GM20000 (cell line): ENCODE results near the gene HS3ST4.

Source experiments
- DNase-seq: peaks from one replicate; pipeline ENCODE4 v3.0.0; 2012; ENCODE audit warnings: low spot score
- TF ChIP-seq, protein P1 (sequence below): IDR thresholded peaks from 2 replicates; pipeline ENCODE4 v1.5.1; 2012; ENCODE audit warnings: mild to moderate bottlenecking, control low read depth; ENCODE audit errors: extremely low read depth, missing control alignments

The HS3ST4 gene

DNA sequence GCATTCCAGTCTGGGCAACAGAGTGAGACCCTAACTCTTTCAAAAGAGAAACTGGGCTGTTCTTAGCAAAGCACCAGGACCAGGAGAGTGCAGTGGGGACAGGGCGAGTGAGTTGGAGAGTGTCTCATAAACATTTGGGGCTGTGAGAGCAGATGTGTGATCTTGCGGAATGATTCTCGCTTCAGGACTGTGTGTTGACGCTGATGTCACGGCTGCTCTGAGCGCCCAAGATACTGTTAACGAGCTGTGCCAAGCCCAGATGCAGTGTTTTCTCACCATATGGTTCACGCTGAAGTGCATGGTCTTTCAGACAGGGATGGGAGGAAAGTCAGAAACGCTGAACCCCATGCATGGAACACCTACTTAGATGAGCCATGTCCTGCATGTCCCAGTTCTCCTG lies 438.2 kb downstream of the HS3ST4 start:
- TF ChIP-seq, protein P1, sequence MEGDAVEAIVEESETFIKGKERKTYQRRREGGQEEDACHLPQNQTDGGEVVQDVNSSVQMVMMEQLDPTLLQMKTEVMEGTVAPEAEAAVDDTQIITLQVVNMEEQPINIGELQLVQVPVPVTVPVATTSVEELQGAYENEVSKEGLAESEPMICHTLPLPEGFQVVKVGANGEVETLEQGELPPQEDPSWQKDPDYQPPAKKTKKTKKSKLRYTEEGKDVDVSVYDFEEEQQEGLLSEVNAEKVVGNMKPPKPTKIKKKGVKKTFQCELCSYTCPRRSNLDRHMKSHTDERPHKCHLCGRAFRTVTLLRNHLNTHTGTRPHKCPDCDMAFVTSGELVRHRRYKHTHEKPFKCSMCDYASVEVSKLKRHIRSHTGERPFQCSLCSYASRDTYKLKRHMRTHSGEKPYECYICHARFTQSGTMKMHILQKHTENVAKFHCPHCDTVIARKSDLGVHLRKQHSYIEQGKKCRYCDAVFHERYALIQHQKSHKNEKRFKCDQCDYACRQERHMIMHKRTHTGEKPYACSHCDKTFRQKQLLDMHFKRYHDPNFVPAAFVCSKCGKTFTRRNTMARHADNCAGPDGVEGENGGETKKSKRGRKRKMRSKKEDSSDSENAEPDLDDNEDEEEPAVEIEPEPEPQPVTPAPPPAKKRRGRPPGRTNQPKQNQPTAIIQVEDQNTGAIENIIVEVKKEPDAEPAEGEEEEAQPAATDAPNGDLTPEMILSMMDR = no peak
- no peak for DNase-seq

DNA sequence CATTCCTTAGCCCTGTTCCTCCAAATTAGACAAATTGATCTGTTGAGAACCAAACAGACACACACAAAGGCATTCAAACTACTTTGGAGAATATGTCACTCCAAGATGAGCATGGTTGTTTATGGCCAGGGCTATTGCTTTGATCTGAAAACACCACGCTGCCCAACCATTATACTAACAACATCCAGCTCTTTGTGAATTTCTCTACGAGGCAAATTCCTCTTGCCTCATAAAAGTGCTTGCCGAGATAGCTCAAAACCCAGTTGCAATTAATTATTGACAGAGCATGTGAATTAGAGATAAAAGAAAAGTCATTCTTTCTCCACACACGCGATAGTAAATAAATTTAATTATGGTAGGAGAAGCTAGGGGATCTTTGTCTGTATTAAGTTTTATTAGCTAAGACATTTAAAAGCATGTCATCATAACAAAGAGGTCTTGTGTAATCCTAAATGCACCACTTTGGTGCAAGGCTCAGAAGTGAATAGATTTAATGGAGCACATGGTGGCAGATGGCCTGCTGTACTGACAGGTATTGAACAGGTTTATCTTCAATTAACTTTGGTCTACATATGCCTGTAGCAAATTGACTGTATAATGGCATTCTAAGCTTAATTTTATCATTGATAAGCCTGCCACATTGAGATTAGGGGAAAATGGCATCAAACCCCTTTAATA lies 441.8 kb downstream of the HS3ST4 start:
- TF ChIP-seq, protein P1 = no peak
- DNase-seq = no peak

DNA sequence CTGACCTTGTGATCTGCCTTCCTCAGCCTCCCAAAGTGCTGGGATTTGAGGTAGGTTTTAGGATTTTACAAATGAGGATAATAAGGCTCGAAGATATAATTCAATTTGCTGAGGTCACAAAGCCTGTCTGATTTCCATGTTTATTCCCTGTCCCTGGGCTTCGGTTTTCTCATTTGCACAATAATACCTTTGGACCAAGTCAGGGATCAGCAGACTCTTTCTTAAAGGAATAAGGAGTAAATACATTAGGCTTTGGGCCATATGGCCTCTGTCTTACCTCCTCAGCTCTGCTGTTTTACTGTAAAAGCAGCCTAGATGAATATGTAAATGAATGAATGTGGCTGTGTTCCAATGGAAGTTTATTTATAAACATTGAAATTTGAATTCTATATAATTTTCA lies 442.8 kb downstream of the HS3ST4 start:
- no peak for DNase-seq

DNA sequence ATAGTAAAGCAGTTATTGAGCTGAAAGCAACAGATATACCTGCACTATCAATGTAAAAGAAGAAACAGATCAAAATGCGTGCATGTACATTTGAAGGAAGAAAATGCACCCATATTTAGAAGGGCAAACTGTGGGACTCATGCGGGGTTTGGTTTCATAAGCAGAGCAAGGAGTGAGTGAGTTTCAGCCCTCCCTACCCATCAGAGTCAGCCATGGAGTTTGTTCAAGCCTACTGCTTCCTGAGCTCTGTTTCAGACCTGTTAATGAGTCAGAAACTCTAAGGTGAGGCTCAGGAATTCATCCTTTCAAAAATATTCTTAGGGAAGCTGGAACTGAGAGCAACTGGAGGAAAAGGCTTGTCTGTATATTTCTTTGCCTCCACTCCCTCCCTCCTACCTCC lies 446.2 kb downstream of the HS3ST4 start:
- TF ChIP-seq, protein P1 = no peak
- DNase-seq = no peak

More for the DNA sequence above, 442.8 kb downstream of the HS3ST4 start:
- TF ChIP-seq, protein P1 = no peak

DNA sequence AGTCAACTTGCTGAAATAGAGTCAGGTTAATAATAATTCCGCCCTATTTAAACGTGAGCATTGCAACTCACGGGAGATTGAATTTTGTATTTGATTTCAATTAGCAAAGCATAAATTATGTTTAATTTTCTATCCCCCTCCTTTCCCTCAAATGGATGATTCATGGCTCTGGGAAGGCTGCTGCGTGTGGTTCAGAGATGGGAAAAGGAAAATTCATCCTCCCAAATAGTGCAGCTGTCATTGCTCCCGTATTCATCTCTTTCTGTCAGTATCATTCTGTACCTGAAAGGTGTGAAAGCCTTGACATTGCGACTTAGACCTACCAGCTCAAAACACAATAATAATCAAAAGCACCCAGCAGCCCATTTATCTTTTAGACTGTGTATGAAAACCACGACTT lies 447.3 kb downstream of the HS3ST4 start:
- TF ChIP-seq, protein P1 = no peak

DNA sequence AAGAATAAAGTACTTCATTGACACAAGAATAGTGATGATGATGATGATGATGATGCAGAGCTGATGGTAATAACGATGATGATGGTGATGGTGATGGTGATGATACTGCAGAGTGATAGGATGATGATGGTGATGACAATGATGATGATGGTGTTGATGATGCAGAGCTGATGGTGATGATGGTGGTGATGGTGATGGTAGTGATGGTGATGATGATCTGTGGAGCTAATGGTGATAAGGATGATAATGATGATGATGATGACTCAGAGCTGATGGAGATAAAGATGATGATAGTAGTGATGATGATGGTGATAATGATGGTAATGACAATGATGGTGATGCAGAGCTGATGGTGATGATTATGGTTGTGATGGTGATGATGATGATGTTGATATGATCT lies 448.1 kb downstream of the HS3ST4 start:
- DNase-seq = no peak
- TF ChIP-seq, protein P1 = no peak

More for the DNA sequence above, 447.3 kb downstream of the HS3ST4 start:
- no peak for DNase-seq

DNA sequence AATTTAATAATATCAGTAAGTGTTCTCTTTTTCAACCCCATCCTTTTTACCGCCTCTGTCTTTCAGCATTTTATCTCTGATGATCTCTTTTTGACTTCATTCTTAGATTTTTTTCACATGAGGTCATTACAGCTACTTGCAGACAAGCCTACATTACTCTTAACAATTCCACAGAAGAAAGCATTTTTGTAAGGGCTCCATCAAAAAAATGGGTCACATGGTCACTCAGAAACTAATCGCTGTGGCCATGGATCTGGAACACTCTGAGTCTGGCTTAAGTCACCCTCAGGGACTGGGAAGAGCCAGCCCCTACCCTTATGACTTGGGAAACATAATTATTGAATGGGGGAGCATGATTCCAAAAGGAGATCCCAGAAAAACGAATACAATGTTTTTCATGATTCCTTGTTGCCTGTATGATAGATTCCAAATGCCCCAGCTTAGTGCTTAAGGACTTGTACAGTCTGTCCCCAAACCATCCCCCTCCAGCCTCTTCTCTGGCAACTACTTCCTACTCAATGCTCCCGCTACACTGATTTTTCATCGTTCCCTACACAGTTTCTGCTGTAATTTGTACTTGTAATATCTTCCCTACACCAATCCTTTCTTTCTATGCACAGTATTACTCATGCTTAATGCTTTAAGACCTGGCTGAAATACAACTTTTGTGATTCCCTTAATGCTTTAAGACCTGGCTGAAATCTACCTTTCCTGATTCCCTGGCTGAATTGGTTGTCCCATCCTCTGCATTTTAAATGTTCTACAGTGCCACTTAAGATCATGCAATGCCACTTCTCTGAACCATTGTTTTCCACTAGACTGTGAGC lies 457.8 kb downstream of the HS3ST4 start:
- TF ChIP-seq, protein P1 = no peak

More for the DNA sequence above, 457.8 kb downstream of the HS3ST4 start:
- DNase-seq = no peak
